HepG2 (cell line): ENCODE measurements around the gene DMRT1.

Source experiments
- BRF2 ChIP-seq: sonication (generic); formaldehyde crosslinking; IDR thresholded peaks from 2 replicates; pipeline ENCODE4 v1.8.1; 2022; ENCODE audit warnings: mild to moderate bottlenecking, missing genetic modification reagents
- CREB1 ChIP-seq, 2 experiments: fragments of 450-650 bp in 1 of 2; IDR thresholded peaks; 2 replicates each; pipeline ENCODE4 v1.6.1; 2016 to 2017; ENCODE audit warnings: control low read depth in 1 of 2, mild to moderate bottlenecking in 1 of 2, missing compliant biosample characterization in 1 of 2, missing genetic modification characterization in 1 of 2
- EED ChIP-seq: sonication (generic); formaldehyde crosslinking; IDR thresholded peaks from 2 replicates; pipeline ENCODE4 v1.5.0; 2020; ENCODE audit warnings: mild to moderate bottlenecking, missing genetic modification reagents
- ELF1 ChIP-seq: sonication (generic); formaldehyde crosslinking; IDR thresholded peaks from 2 replicates; pipeline ENCODE4 v1.4.0; 2020; ENCODE audit warnings: missing genetic modification reagents
- GABPA ChIP-seq, 2 experiments: IDR thresholded peaks; 2 replicates each; pipeline ENCODE4 v1.6.1; 2011 to 2016; ENCODE audit warnings: low read depth in 2 of 2, low read length in 1 of 2, missing biosample characterization in 1 of 2, missing genetic modification characterization in 1 of 2
- PRPF4 ChIP-seq: fragments of 200-400 bp; formaldehyde crosslinking; IDR thresholded peaks from 2 replicates; pipeline ENCODE4 v1.6.1; 2016; ENCODE audit warnings: low read length, low read depth; ENCODE audit not compliant: poor library complexity, severe bottlenecking
- YY1 ChIP-seq: IDR thresholded peaks from 2 replicates; pipeline ENCODE4 v1.6.1; 2011; ENCODE audit warnings: low read length, low read depth, moderate library complexity, mild to moderate bottlenecking; ENCODE audit not compliant: insufficient read depth, insufficient replicate concordance
- ZNF274 ChIP-seq: sonication (generic); formaldehyde crosslinking; IDR thresholded peaks from 2 replicates; pipeline ENCODE4 v1.5.1; 2020; ENCODE audit warnings: mild to moderate bottlenecking, missing genetic modification reagents
- ZNF724P ChIP-seq: sonication (generic); formaldehyde crosslinking; IDR thresholded peaks from 2 replicates; pipeline ENCODE4 v1.8.0; 2022; ENCODE audit warnings: missing genetic modification reagents, borderline replicate concordance
- ZZZ3 ChIP-seq: sonication (generic); formaldehyde crosslinking; IDR thresholded peaks from 2 replicates; pipeline ENCODE4 v1.4.0; 2020; ENCODE audit warnings: missing genetic modification reagents, mild to moderate bottlenecking, borderline replicate concordance

GRCh38 chr9:1002678-1003077 lies 161.2 kb downstream of the DMRT1 start:
- TF ChIP-seq YY1, result no peak
- TF ChIP-seq ZNF274 (CRISPR knock-in tag), result no peak
- no peak for TF ChIP-seq ELF1
- no peak for TF ChIP-seq ZZZ3
- TF ChIP-seq CREB1 (IDR thresholded peaks at IDR 0.05), result no peak
- no peak for TF ChIP-seq CREB1 (CRISPR knock-in tag; IDR thresholded peaks at IDR 0.05)
- TF ChIP-seq ZNF724P (CRISPR knock-in tag), result no peak
- TF ChIP-seq GABPA (IDR thresholded peaks at IDR 0.05; ENCODE audit: low read depth, low read length), result no peak
- TF ChIP-seq GABPA (CRISPR knock-in tag; IDR thresholded peaks at IDR 0.05; ENCODE audit: low read depth), result no peak
- no peak for TF ChIP-seq BRF2
- no peak for TF ChIP-seq EED (CRISPR knock-in tag)
- no peak for TF ChIP-seq PRPF4
